HG03571 (cell line): ENCODE data around the gene HDGF.

ENCODE experiments used
- ATAC-seq: cut with Tn5 transposase; IDR thresholded peaks from one replicate; pipeline ENCODE4 v1.9.1; 2021; ENCODE audit not compliant: unreplicated experiment

Gene HDGF

GRCh38 chr1:156746728-156747631 is 4.5 kb downstream of the HDGF start:
- ATAC-seq, result no peak

- ATAC-seq, result no peak
These were observed 5.1 kb downstream of the HDGF start for GRCh38 chr1:156746406-156746727.

GRCh38 chr1:156745881-156746280 is 5.6 kb downstream of the HDGF start:
- ATAC-seq, result no peak

- ATAC-seq, result no peak
These were observed 6.6 kb downstream of the HDGF start for GRCh38 chr1:156744786-156745419.

- no peak for ATAC-seq
These were observed 7.1 kb downstream of the HDGF start for GRCh38 chr1:156744344-156744743.

GRCh38 chr1:156743367-156744302 is 7.8 kb downstream of the HDGF start:
- no peak for ATAC-seq

GRCh38 chr1:156742801-156743200 is 8.7 kb downstream of the HDGF start:
- no peak for ATAC-seq

GRCh38 chr1:156742017-156742416 is 9.5 kb downstream of the HDGF start:
- no peak for ATAC-seq

- ATAC-seq, result no peak
These were observed 9.9 kb downstream of the HDGF start for GRCh38 chr1:156741481-156741983.

GRCh38 chr1:156740741-156741480 is 10.6 kb downstream of the HDGF start, which contains the start of gene MRPL24:
MRPL24 (minus strand) TSS chr1:156741088; CDS start chr1:156738704, 2,384 bp downstream.
- ATAC-seq, result peak; percentile 73

- ATAC-seq, result no peak
These were observed 11.2 kb downstream of the HDGF start for GRCh38 chr1:156740237-156740740.

- ATAC-seq, result no peak
These were observed 12.6 kb downstream of the HDGF start for GRCh38 chr1:156738916-156739315.

GRCh38 chr1:156738407-156738806 is 13.1 kb downstream of the HDGF start:
- no peak for ATAC-seq

- ATAC-seq, result no peak
These were observed 17.4 kb downstream of the HDGF start for GRCh38 chr1:156733989-156734584.

GRCh38 chr1:156728599-156729462 is 22.6 kb downstream of the HDGF start, which contains the start of gene ISG20L2:
ISG20L2 (minus strand) TSS chr1:156728766; CDS start chr1:156727652, 1,114 bp downstream.
- ATAC-seq, result peak; percentile 83

- peak; percentile 40 for ATAC-seq
These were observed 23.4 kb downstream of the HDGF start, which contains the start of gene METTL25B for GRCh38 chr1:156727926-156728598. METTL25B (plus strand) TSS chr1:156728469; CDS start chr1:156729105, 636 bp downstream.

GRCh38 chr1:156727492-156727891 is 24.0 kb downstream of the HDGF start:
- no peak for ATAC-seq
